SU-DHL-6 (cell line): ENCODE results near the gene PLEKHA5.

Source experiments
- CTCF ChIP-seq: fragments of 200-600 bp; sonication (generic); IDR thresholded peaks from one replicate; pipeline ENCODE4 v1.5.1; 2017; ENCODE audit warnings: antibody characterized with exemption, mild to moderate bottlenecking, low read length, moderate library complexity; ENCODE audit not compliant: insufficient read depth, poor library complexity, severe bottlenecking
- EZH2phosphoT487 ChIP-seq: fragments of 200-600 bp; sonication (generic), shearing (Covaris generic); conservative IDR thresholded peaks from 2 replicates; pipeline ENCODE4 v1.6.1; 2018; ENCODE audit warnings: mild to moderate bottlenecking, antibody characterized with exemption, low read length, moderate library complexity, mixed read lengths

- TF ChIP-seq EZH2phosphoT487 (no peak), CTCF (no peak)
These were observed 117.4 kb downstream of the PLEKHA5 start for GRCh38 chr12:19246933-19247332.
